ENCODE measurements around the gene COL16A1.

The COL16A1 gene

GRCh38 chr1:31748365-31748764, 44.5 kb upstream of the COL16A1 start:
- no peak for TF ChIP-seq CTCF (IDR thresholded peaks at IDR 0.05; ENCODE audit: low read depth, low read length)
- no peak for DNase-seq (ENCODE audit: extremely low read depth, low read depth)

GRCh38 chr1:31747304-31747703, 43.5 kb upstream of the COL16A1 start:
- no peak for TF ChIP-seq CTCF (IDR thresholded peaks at IDR 0.05; ENCODE audit: low read depth, low read length)
- DNase-seq (ENCODE audit: extremely low read depth, low read depth): no peak

GRCh38 chr1:31746687-31747086, 42.9 kb upstream of the COL16A1 start:
- no peak for DNase-seq (ENCODE audit: extremely low read depth, low read depth)
- TF ChIP-seq CTCF (IDR thresholded peaks at IDR 0.05; ENCODE audit: low read depth, low read length): no peak

- no peak for TF ChIP-seq CTCF (IDR thresholded peaks at IDR 0.05; ENCODE audit: low read depth, low read length)
- no peak for DNase-seq (ENCODE audit: extremely low read depth, low read depth)
Measured at GRCh38 chr1:31745946-31746670, 42.3 kb upstream of the COL16A1 start.

- DNase-seq (ENCODE audit: extremely low read depth, low read depth): no peak
- peak; percentile 88 for TF ChIP-seq CTCF (IDR thresholded peaks at IDR 0.05; ENCODE audit: low read depth, low read length)
Measured at GRCh38 chr1:31745096-31745945, 41.5 kb upstream of the COL16A1 start.

GRCh38 chr1:31744165-31744888, 40.5 kb upstream of the COL16A1 start:
- TF ChIP-seq CTCF (IDR thresholded peaks at IDR 0.05; ENCODE audit: low read depth, low read length): no peak
- no peak for DNase-seq (ENCODE audit: extremely low read depth, low read depth)
